Activated B cell treated with CpG ODN at 0.5 μM for 24 hours (primary cell): ENCODE measurements around the gene TAPBP. TPM values are rescaled to one million over a fixed set of nuclear protein-coding genes. Genes with fewer than 3 reads are reported as not detected.
A peak's percentile ranks its signal among the peaks of the same experiment; 100 is the strongest.

ENCODE experiments used
- ATAC-seq: fragments of 200-7000 bp; cut with Tn5 transposase; one replicate; pipeline ENCODE4 v1.10.0; 2021; ENCODE audit warnings: low read depth, mild to moderate bottlenecking, moderate library complexity
- CTCF ChIA-PET: fragments of 350-600 bp; sonication (Branson Sonifier 250); formaldehyde crosslinking; loops from one replicate; lab custom pipeline; 2021; ENCODE audit warnings: antibody characterized with exemption; lab: Charles Lee
- POLR2A ChIA-PET: fragments of 350-600 bp; sonication (Branson Sonifier 250); formaldehyde crosslinking; loops from one replicate; lab custom pipeline; 2021; ENCODE audit warnings: antibody characterized with exemption; lab: Charles Lee
- DNase-seq: peaks from one replicate; pipeline ENCODE4 v3.0.0; 2022
- H3K27ac Mint-ChIP-seq: one replicate; pipeline ENCODE4 v1.8.0; 2020; ENCODE audit warnings: mixed read lengths
- H3K27me3 Mint-ChIP-seq: one replicate; pipeline ENCODE4 v1.8.0; 2021; ENCODE audit warnings: mixed read lengths
- H3K36me3 Mint-ChIP-seq: one replicate; pipeline ENCODE4 v1.8.0; 2021; ENCODE audit warnings: low read depth, mixed read lengths
- H3K4me1 Mint-ChIP-seq: one replicate; pipeline ENCODE4 v1.8.0; 2021; ENCODE audit warnings: mixed read lengths
- H3K4me3 Mint-ChIP-seq: one replicate; pipeline ENCODE4 v1.8.0; 2020; ENCODE audit warnings: mild to moderate bottlenecking, mixed read lengths
- H3K9me3 Mint-ChIP-seq: one replicate; pipeline ENCODE4 v1.8.0; 2020; ENCODE audit warnings: mixed read lengths
- intact Hi-C: fragments of 100-400 bp; cut with micrococcal nuclease; formaldehyde crosslinking; loops from one replicate; pipeline ENCODE4 v1.15.1; 2024
- total RNA-seq: library from RNA; stranded (reverse); gene quantifications from 2 replicates; pipeline ENCODE4 v1.2.3, GENCODE V29; 2022
- TF ChIP-seq, protein P1 (sequence below): fragments of 200-600 bp; IDR thresholded peaks from one replicate; pipeline ENCODE4 v1.8.0; 2022; ENCODE audit warnings: antibody characterized with exemption, mild to moderate bottlenecking

TAPBP gene
- total RNA-seq, 1 donor from 2014 or later: 350 TPM

DNA sequence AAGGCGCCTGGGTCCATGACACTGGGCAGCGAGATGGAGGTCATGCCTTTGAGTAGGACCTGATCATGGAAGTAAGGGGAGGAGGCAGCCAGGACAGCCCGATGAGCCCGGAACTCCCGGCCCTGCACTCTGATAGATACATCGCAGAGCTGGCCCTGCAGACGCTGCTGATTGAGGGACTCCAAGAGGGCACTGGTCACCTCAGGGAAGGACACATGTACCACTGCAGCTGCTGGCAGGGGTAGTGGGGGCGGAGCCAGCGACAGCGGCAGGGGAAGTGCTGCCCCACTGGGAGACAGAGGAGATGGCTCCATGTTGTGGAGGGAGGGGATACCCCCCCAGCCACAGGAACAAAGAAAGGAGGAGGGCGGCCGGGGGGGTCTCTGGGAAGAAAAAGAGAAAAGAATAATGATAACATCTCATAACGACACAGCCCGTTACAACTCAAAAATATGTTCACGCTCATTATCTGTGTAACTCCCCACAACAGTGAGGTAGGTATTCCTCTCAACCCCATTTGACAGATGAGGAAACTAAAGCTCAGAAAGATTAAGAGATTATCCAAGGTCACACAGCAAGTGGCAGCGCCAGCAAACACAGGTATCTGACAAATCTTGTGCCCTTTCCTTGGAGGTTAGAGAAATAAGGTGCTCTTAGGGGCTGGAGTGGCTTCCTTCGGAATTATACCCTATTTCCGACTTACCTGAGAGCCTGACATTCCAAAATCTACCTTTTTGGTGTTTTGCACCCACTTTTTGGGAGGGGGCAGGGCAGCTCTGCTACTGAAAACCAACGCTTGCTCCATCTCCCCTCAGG is 2.9 kb upstream of the TAPBP start:
- intact Hi-C loops: loop anchor here (5.0 kb wide), 1 partner anchor 345 kb away; no protein-coding TSS in a partner anchor
- TF ChIP-seq, protein P1, sequence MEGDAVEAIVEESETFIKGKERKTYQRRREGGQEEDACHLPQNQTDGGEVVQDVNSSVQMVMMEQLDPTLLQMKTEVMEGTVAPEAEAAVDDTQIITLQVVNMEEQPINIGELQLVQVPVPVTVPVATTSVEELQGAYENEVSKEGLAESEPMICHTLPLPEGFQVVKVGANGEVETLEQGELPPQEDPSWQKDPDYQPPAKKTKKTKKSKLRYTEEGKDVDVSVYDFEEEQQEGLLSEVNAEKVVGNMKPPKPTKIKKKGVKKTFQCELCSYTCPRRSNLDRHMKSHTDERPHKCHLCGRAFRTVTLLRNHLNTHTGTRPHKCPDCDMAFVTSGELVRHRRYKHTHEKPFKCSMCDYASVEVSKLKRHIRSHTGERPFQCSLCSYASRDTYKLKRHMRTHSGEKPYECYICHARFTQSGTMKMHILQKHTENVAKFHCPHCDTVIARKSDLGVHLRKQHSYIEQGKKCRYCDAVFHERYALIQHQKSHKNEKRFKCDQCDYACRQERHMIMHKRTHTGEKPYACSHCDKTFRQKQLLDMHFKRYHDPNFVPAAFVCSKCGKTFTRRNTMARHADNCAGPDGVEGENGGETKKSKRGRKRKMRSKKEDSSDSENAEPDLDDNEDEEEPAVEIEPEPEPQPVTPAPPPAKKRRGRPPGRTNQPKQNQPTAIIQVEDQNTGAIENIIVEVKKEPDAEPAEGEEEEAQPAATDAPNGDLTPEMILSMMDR: no peak
- Mint-ChIP-seq H3K4me1 (peaks cover 87% of the 10 kb centered on the region), H3K27me3 (no peaks in the 10 kb centered on the region), H3K36me3 (peaks cover 73% of the 10 kb centered on the region), H3K27ac (peak overlapping the region; percentile 56), H3K4me3 (peak overlapping the region; percentile 99), H3K9me3 (no peaks in the 10 kb centered on the region)
- ChIA-PET CTCF (interaction anchor here (1.3 to 2.5 kb wide), 2 partner anchors 28 to 40 kb away, joined by 8 to 15 read pairs; partner anchors contain the start of gene B3GALT4), POLR2A (interaction anchor here (0.6 to 3.5 kb wide), 22 partner anchors 9 to 1760 kb away, joined by 3 to 102 read pairs (median 8); partner anchors contain the start of genes B3GALT4, BAK1, CUTA and GPSM3)
- ATAC-seq (no peak), DNase-seq (no peak)

DNA sequence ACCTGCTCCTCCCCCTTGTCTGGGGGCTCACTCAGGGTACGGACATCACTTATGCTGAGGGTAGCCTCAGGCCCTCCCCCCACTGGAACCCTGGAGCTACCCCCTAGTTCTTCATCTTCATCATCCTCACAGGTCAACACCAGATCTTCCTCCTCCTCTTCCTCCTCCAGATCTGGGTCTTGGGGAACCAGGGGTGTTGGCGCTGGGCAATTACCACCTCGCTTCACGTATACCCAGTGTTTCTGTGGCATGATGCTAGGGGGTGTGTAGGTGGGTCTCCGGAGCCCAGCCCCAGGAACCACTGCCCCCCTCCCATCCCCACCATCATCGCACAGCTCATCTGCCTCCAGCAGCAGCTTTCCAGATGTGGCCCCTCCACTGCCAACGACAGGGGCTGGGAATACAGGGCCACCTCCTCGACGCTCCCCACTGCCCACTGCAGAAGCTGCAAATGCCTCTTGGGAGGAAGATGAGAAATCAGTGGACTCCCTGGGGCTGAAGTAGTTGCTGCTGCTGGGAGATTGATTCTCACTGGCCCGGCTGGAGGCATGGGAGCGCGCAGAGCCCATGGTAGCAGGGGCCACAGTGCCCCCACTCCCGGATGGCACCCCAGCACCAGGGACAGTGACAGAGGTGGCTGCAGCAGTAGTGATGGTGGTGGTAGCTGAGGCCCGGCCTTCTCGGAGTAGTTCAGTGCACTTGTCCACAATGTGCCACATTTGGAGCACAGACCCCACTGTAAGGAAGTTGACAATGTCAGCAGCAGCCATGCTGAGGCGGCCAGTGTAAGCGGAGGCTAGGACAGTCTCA is 2.1 kb upstream of the TAPBP start:
- ChIA-PET CTCF (no interaction called here), POLR2A (interaction anchor here (1.1 to 3.5 kb wide), 6 partner anchors 17 to 110 kb away, joined by 3 to 102 read pairs (median 26); partner anchors contain the start of genes B3GALT4 and RGL2)
- H3K27me3 Mint-ChIP-seq: no peaks in the 10 kb centered on the region
- H3K36me3 Mint-ChIP-seq: peaks cover 74% of the 10 kb centered on the region
- DNase-seq: no peak
- peaks cover 83% of the 10 kb centered on the region for H3K4me1 Mint-ChIP-seq
- no peak for ATAC-seq
- H3K4me3 Mint-ChIP-seq: peak overlapping the region; percentile 99
- intact Hi-C loops: loop anchor here (5.0 kb wide), 1 partner anchor 344 kb away; no protein-coding TSS in a partner anchor
- TF ChIP-seq, protein P1: no peak
- no peaks in the 10 kb centered on the region for H3K9me3 Mint-ChIP-seq
- H3K27ac Mint-ChIP-seq: peak overlapping the region; percentile 56

DNA sequence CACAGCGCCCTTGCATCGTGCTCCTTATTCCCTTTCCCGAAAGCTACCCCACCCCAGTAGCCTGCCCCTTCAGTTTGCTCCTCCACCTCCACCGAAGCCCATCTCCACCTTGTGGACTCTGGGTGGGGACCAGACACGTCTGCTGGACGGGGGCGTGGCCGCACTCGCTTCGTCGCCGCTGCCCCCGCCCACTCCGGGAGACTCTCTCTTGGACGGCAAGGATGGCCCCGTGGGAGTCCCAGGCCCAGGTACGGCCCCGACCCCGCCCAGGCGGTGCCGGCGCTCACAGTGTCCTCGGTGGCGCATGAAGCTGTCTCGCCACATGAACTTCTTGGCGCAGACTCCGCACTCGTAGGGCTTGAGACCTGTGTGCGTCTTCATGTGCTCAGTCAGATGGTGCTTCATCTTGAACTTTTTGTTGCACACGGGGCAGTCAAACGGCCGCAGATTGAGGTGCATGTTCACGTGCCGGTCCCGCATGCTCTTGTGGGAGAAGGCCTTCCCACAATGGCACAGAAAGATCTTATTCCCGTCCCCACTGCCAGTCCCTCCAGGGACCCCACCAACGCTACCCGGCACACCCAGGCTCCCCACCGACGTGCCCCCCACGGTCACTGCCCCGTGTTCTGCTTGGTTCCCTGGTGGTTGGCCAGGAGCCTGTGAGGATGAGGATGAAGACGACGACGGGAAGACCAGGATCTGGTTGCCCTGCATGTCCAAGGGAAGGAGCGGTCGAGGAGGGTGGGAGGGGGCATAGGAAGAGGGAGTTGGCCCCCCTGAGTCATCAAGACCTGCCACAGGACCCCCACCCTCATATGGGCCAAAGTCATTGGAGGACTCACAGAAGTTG is 1.3 kb upstream of the TAPBP start:
- TF ChIP-seq, protein P1: no peak
- no peak for ATAC-seq
- Mint-ChIP-seq H3K27ac (peak overlapping the region; percentile 97), H3K9me3 (no peaks in the 10 kb centered on the region), H3K36me3 (peaks cover 71% of the 10 kb centered on the region), H3K4me1 (peaks cover 78% of the 10 kb centered on the region), H3K4me3 (peak overlapping the region; percentile 99), H3K27me3 (no peaks in the 10 kb centered on the region)
- ChIA-PET CTCF (no interaction called here), POLR2A (interaction anchor here (0.6 to 6.0 kb wide), 5 partner anchors 12 to 30 kb away, joined by 3 to 72 read pairs (median 3); partner anchors contain the start of genes PFDN6, RGL2 and WDR46)
- intact Hi-C loops: loop anchor here (1.0 to 5.0 kb wide), 10 partner anchors 8 to 373 kb away; partner anchors contain the start of genes CUTA, HLA-DMB, KIFC1 and VPS52
- peak; percentile 40 for DNase-seq

DNA sequence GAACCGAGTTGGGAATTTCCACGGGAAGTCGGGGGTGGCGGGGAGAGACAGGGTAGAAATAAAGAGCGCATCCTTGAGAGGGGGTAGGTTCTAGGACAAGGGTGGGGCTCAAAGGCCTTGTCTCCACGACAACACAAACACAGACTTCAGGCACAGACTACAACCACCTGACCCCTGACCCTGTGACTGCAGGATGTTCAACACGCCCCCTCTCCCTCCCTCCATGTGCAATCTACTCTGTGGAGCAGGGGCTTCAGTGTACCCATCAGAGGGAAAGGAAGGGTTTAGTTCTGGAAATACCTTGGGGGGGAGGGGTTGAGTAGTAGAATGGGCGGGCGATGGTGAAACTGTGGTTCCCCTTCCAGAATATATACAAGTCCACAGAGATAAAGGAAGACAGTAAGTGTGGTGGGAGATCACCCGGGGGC is 651 bp upstream of the TAPBP start:
- Mint-ChIP-seq H3K4me1 (peaks cover 73% of the 10 kb centered on the region), H3K27me3 (no peaks in the 10 kb centered on the region), H3K27ac (peak overlapping the region; percentile 97), H3K9me3 (no peaks in the 10 kb centered on the region), H3K4me3 (peak overlapping the region; percentile 99), H3K36me3 (peaks cover 65% of the 10 kb centered on the region)
- CTCF ChIA-PET: no interaction called here
- peak; percentile 38 for ATAC-seq
- intact Hi-C loops: loop anchor here (1.0 to 5.0 kb wide), 9 partner anchors 9 to 372 kb away; partner anchors contain the start of genes CUTA, HLA-DMB, KIFC1 and VPS52
- peak; percentile 52 for DNase-seq
- TF ChIP-seq, protein P1: no peak
- POLR2A ChIA-PET: interaction anchor here (0.6 to 6.0 kb wide), 6 partner anchors 12 to 37 kb away, joined by 3 to 80 read pairs (median 28); partner anchors contain the start of genes B3GALT4, PFDN6, RGL2 and WDR46
